ENCODE data around the gene THAP12. TPM values are rescaled to one million over a fixed set of nuclear protein-coding genes. Genes with fewer than 3 reads are reported as not detected.
A peak's percentile ranks its signal among the peaks of the same experiment; 100 is the strongest.
"Not testable (repeated sequence)": the region's sequence is repeated elsewhere in the genome, so short reads cannot be mapped to it uniquely, and the experiment has no call there.

The THAP12 gene
- total RNA-seq, 1 donor from 2014 or later, result 47.9 TPM

DNA sequence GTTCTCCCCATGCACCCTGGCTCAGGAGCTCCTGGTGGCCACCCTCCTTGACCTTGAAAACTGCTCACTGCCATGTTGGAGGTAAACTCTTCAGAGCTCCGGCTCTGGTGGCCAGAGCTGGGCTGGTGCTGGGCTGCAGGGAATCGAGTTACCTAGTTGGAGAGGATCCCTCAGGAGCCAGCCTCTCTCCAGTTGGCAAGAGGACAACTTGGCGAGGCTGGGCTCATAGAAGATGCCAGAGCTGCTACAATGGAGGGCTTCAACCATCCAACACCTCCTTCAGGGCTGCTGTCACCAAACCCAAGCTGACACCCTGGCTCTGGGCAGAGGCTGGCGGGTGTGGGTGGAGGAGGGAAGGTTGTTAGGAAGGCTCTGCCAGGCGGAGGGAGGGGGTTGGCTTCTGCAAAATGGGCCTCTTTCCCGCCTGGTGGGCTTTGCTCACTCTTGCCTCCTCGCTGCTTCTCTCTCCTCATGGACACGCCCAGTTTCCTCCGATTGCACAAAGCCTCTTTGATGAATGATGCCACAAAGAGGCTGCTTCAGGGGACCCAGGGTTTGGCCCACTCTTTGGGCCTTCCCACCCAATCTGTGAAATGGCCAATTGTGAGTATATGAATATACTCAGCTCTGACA, 53.1 kb downstream of the THAP12 start:
- DNase-seq, result peak; percentile 20

DNA sequence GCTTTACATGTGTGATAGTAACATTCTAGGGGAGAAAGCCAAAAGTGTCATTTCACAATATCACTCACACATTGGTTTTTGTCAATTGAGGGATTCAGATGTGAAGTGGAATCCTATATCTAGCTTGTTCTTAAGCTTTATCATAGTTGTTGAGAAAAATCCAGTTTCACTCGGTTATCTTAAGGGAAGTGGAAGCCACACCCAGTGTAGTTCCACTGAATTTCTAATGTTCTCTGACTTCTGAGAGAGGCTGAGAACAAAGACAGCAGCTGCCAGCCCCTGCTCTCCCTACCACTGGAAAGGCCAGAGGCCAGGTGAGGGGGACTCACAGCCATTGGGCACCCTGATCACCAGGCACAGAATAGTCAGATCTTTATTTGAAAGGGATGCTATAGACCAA, 53.7 kb downstream of the THAP12 start:
- DNase-seq, result no peak

- DNase-seq, result no peak
Measured at GRCh38 chr11:76325185-76325584, 55.7 kb downstream of the THAP12 start.

GRCh38 chr11:76323804-76324203, 57.1 kb downstream of the THAP12 start:
- no peak for DNase-seq

GRCh38 chr11:76323375-76323774, 57.6 kb downstream of the THAP12 start:
- not testable (repeated sequence) for DNase-seq

DNA sequence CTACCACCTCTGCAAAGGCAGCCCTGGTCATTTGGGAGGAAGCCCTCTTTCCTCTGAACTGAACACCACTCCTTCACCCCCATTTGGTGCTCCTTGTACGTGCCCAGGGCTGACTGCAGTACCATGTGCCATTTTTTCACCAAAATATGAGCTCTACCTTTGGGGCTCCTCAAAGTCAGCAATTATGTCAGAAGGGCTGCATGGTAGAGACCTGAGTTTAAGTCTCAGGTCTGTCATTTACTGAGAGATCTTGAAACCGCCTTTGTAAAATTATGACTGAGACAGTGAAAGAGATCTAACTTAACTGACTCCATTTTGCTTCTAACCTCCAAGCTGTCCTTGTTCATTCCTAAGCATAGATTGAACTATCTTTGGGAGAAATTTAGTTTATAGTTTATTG, 58.0 kb downstream of the THAP12 start:
- DNase-seq, result no peak

DNA sequence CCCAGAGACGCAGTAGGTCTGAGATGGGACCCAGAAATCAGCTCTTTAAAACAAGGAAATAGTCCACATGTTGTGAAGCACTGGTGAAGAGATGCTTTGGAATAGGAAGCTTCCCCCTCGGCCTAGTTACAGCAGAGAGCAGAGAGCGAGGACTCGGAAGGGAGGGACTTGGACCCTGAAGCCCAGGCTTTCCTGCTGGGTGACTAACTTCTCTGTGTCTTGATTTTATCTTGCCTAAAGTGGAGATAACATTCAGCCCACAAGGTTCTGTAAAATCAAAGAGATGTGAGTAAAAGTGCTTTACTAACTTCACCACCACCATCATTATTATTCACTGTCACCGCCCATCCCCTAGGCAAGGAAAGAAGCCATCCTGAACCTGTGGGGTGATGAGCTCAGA, 58.4 kb downstream of the THAP12 start:
- DNase-seq, result no peak

GRCh38 chr11:76321820-76322524, 59.0 kb downstream of the THAP12 start:
- no peak for DNase-seq

DNA sequence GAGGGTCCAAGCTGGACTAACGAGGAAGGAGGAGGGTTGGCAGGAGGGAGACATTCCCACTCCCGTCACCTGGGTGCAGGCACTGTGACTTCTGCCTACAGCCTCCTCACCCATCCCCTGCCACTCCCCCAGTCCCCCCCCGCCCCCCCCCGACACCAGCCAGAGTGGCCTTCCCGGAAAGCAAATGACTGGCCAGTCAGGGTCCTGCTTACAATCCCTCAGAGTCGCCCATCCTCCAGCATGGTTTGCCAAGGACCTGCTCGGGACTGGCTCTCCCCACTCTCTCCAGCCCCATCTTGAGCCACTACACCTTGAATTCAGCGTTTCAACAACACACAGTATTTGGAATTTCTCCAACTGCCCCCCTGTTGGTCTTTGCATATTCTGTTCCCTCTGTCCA, 59.6 kb downstream of the THAP12 start:
- DNase-seq, result no peak

GRCh38 chr11:76320929-76321328, 60.0 kb downstream of the THAP12 start:
- no peak for DNase-seq

DNA sequence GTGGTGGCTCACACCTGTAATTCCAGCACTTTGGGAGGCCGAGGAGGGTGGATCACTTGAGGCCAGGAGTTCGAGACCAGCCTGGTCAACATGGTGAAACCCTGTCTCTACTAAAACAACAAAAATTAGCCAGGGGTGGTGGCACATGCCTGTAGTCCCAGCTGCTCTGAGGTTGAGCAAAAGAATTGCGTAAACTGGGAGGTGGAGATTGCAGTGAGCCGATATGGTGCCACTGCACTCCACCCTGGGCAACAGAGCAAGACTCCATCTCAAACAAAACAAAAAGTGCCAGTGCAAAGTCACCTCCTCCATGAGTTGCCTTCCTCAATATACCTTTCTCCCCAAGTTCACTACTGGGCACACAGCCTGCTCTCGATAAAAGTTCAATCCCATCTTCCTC, 61.1 kb downstream of the THAP12 start:
- not testable (repeated sequence) for DNase-seq

- DNase-seq, result peak; percentile 85
Measured at GRCh38 chr11:76318744-76319384, 62.1 kb downstream of the THAP12 start.

DNA sequence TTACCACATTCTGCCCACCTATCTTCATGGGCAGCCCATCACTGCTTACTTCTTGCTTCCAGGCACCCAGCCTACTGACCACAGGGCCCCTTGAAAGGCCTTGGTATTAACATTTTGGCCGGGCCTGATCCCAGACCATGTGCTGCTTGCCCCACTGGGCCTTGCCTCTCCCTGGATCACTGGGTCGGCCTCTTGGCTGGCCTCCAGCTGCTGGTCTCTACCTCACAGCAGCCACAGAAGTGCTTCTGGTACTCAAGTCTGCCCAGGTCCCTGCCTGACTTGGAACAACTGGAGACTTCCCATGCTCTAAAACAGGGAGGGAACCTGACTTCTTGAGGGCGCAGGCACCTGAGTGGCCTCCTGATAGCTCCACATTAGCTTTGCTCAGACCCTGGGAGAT, 63.6 kb downstream of the THAP12 start:
- DNase-seq, result no peak

DNA sequence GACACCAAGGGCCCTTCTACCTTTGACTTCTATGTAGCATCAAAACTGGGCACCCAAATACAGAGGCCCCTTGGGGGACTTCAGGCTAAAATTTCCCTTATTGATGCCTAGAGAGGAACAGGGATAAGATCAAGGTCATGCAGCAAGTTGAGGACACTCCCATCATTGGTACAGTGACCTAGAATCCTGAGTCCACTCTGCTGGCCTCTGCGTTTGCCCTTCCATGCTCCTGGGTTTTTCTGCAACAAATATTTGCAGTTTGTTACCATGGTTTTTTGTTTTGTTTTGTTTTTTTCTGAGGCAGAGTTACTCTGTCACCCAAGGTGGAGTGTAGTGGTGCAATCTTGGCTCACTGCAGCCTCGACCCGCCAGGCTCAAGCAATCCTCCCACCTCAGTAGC, 64.2 kb downstream of the THAP12 start:
- no peak for DNase-seq

- no peak for DNase-seq
Measured at GRCh38 chr11:76315182-76315853, 65.6 kb downstream of the THAP12 start.

DNA sequence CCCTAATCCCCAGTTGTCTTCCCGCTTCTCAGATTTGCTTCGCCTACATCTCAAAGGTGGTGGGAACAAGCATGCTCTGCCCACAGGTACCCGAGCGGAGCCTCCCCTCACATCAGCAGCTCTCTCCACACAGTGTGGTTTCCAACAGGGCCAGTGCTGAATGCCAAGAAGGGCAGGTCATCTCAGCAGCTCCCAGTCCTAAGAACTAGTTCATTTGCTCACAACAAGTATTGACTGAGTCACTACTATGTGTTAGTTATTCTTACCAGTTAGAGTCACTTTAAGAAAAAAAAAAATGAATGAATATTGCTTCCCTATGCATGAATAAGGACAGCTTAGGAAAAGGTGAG, 66.2 kb downstream of the THAP12 start:
- no peak for DNase-seq

DNA sequence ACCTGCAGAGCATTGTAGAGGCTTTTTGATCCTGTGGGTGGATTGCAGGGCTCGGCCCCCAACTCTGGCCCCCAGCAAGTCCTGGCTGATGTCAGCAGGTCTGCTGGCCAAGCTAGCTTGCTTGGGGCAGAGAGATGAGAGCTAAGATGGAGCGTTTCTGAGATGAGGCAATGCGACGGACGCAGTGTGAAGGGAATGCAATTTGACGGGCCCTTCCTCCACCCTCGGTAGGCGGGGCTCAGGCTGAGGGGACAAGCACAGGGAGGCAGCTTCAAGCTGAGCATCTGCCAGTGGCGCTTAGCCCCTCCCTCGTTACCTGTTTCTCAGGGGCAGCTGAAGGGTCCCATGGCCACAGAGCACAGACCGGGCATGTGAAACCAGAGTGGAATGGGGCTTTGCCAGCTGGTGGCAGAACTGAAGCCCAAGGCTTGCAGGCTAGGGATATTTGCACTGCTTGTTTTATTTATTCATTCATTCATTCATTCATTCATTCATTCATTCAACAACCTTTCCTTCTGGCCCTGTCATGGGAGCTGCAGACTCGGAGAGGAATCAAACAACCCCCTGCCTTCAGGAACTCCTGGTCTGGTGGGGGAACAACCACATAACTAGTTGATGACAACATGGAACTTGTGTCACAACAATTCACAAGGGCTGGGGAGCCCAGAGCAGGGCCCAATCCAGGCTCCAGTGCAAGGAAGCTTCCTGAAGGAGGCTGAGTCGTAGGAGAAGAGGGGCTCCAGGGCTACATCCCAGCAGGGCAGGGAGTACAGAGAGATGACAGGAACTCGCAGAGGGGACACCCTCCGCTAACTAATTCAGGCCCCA, 66.8 kb downstream of the THAP12 start:
- peak; percentile 29 for DNase-seq

GRCh38 chr11:76313271-76313670, 67.7 kb downstream of the THAP12 start:
- DNase-seq, result no peak

GRCh38 chr11:76310832-76311595, 69.9 kb downstream of the THAP12 start:
- DNase-seq, result no peak

GRCh38 chr11:76307978-76308747, 72.8 kb downstream of the THAP12 start:
- no peak for DNase-seq

DNA sequence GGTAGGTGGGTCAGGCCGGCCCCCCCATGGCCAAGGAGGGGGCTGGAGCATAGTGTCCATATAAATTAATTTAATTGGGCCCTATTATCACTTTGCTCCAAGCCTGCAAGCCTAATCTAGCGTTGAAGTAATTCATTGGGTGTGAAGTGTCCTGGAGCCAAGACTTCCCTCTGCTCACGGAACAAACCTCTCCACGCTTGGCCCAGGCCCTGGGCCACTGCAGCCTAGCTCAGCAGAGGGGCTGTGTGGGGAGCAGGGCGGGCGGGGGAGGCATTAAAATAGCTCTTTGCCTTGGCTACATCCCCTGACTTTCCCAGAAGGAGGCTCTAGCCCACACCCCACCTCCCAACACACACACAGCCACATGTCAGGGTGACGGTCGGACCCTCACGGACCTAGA, 73.5 kb downstream of the THAP12 start:
- no peak for DNase-seq
